Testis (tissue), 3 donors: Measurements from ENCODE around the gene NPAS3. TPM values are rescaled to one million over a fixed set of nuclear protein-coding genes. Genes with fewer than 3 reads are reported as not detected.

Source experiments
- DNase-seq: peaks from one replicate; pipeline ENCODE4 v3.0.0-alpha.2; 2019
- H3K27ac ChIP-seq, 2 donors: fragments of 200-600 bp; sonication (generic); one replicate each; pipeline ENCODE4 v1.5.1; 2019
- H3K27me3 ChIP-seq: fragments of 200-600 bp; sonication (generic); one replicate; pipeline ENCODE4 v1.5.1; 2019
- H3K36me3 ChIP-seq: fragments of 200-600 bp; sonication (generic); one replicate; pipeline ENCODE4 v1.5.1; 2017; ENCODE audit warnings: low read depth; ENCODE audit errors: missing control alignments
- H3K4me1 ChIP-seq: fragments of 200-600 bp; sonication (generic); one replicate; pipeline ENCODE4 v1.5.1; 2019
- H3K4me3 ChIP-seq, 2 donors: fragments of 200-600 bp; sonication (generic); one replicate each; pipeline ENCODE4 v1.5.1; 2017 to 2019
- H3K9me3 ChIP-seq: fragments of 200-600 bp; sonication (generic); one replicate; pipeline ENCODE4 v1.5.1; 2017
- POLR2A ChIP-seq: fragments of 450-650 bp; IDR thresholded peaks from one replicate; pipeline ENCODE4 v1.6.1; 2017; ENCODE audit warnings: antibody characterized with exemption, mild to moderate bottlenecking, moderate library complexity
- WGBS, 2 donors: methylation state at CpG; one replicate each; pipeline ENCODE4 v1.1.5; 2018; 5-methylcytosine and 5-hydroxymethylcytosine counted together
- intact Hi-C: fragments of 100-400 bp; cut with DNase I; formaldehyde crosslinking; loops from one replicate; pipeline ENCODE4 v1.15.1; 2023; ENCODE audit warnings: low total_unique reads
- polyA plus RNA-seq: library from polyadenylated mRNA; stranded (reverse); fragments of 350-450 nt; fragmentation: Illumina TruSeq; extraction: RNeasy Lipid Tissue Mini Kit (QIAGEN cat#74804); gene quantifications from one replicate; pipeline ENCODE4 v1.2.3, GENCODE V29; 2014; ENCODE audit warnings: low read depth, low replicate concordance; ENCODE audit not compliant: insufficient read depth
- total RNA-seq, 2 donors: library from RNA; depleted of rRNA; stranded (reverse); fragments of >200 nt; gene quantifications; one replicate each; pipeline ENCODE4 v1.2.3, GENCODE V29; 2016
- TF ChIP-seq, protein P1 (sequence below), 3 experiments: fragments of 450-650 bp in 2 of 3; fragments of 200-600 bp in 1 of 3; sonication (generic) in 1 of 3; IDR thresholded peaks; one replicate each; pipeline ENCODE4 v1.5.1; 2016 to 2019; ENCODE audit warnings: antibody characterized with exemption in 3 of 3, mild to moderate bottlenecking in 2 of 3, moderate library complexity in 1 of 3

The NPAS3 gene
- total and polyA plus RNA-seq, 3 donors from 2014 or later: 1.1 to 3.7 (median 1.8) TPM

DNA sequence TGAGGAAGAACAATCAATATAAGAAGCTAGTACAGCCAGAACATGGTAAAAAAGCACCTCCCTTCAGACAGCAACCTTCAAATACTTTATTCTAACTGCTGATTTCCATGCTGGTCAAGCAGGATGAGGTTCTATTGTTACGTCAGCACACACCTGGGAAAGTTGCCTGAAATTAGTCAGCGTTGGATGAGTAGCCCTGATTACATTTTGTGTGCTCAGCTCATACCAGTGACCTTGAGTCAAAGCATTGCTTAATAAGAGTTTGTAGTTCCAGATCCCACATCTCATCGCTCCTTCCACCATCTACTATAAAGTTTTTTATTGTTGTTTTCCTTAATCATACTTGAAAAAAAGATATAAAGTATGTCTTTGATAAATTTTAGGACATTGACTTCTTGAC lies 650.7 kb downstream of the NPAS3 start:
- H3K36me3 ChIP-seq: no peaks in the 10 kb centered on the region
- no peak overlapping the region for H3K4me3 ChIP-seq
- intact Hi-C loops: no loop called here
- H3K9me3 ChIP-seq: no peaks in the 10 kb centered on the region
- no peak for DNase-seq
- WGBS, 2 donors: 43 to 48% methylated on average over 3 of the region's 3 CpGs
- no peaks in the 10 kb centered on the region for H3K27me3 ChIP-seq
- TF ChIP-seq POLR2A: no peak
- TF ChIP-seq, protein P1, sequence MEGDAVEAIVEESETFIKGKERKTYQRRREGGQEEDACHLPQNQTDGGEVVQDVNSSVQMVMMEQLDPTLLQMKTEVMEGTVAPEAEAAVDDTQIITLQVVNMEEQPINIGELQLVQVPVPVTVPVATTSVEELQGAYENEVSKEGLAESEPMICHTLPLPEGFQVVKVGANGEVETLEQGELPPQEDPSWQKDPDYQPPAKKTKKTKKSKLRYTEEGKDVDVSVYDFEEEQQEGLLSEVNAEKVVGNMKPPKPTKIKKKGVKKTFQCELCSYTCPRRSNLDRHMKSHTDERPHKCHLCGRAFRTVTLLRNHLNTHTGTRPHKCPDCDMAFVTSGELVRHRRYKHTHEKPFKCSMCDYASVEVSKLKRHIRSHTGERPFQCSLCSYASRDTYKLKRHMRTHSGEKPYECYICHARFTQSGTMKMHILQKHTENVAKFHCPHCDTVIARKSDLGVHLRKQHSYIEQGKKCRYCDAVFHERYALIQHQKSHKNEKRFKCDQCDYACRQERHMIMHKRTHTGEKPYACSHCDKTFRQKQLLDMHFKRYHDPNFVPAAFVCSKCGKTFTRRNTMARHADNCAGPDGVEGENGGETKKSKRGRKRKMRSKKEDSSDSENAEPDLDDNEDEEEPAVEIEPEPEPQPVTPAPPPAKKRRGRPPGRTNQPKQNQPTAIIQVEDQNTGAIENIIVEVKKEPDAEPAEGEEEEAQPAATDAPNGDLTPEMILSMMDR (IDR thresholded peaks at IDR 0.05): no peak
- no peaks in the 10 kb centered on the region for H3K4me1 ChIP-seq
- no peak overlapping the region for H3K27ac ChIP-seq

DNA sequence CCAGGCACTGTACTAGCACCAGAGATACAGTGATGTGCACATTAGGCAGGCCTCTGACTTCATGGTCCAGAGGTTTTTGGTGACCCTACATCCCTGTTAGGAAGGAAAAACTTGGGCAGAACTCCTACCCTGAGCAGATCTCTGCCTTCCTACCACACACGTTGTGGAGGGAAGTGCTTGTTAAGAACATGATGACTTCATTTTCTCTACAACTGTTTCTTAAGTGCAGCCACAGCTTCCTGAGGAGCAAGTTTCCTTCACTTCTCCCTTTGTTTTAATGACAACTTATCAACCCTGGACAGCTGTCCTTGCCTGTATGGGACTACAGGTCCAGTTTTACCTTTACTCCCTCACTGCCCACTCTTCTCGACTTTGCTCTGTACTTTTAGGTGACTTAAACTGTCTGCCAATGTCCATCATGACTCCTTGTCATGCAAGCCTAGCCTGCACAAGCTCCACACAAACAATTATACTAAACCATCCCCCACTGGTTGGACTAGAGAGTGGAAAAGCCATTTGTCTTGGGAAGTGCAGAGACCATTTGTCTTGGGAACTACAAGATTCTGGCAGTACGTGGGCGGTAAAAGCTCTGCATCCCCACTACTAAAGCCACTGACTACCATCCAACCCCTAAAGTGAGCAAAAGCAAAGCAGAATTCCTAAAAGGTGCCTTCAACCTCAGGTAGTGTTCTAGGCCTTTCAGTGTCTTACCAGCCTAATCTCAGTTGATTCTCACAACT lies 652.4 kb downstream of the NPAS3 start:
- no peak for TF ChIP-seq POLR2A
- TF ChIP-seq, protein P1 (IDR thresholded peaks at IDR 0.05): no peak
- no peak for DNase-seq

DNA sequence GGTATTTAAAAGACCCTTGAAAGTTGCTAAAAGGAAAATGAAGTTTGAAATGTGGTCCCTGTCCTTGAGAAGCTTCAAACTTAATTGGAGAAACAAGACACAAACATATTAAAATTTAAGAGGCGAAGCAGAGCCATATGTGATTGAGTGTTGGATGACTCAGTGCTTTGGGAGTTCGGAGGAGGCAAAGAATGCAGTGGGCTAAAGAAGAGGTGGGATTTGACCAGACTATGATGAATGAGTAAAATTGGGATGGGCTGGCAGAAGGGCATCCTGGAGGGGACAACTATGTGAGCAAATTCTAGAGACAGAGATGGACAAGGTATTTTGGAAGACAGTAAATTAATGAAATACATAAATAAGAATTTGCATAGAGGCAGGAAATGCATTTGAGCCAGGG lies 653.6 kb downstream of the NPAS3 start:
- TF ChIP-seq, protein P1 (IDR thresholded peaks at IDR 0.05): no peak
- no peak for TF ChIP-seq POLR2A
- intact Hi-C loops: no loop called here
- WGBS, 2 donors: 82 to 87% methylated on average over 2 of the region's 2 CpGs

More for the DNA sequence above, 652.4 kb downstream of the NPAS3 start:
- Histone ChIP-seq H3K27me3 (no peaks in the 10 kb centered on the region), H3K36me3 (no peaks in the 10 kb centered on the region), H3K4me3 (no peak overlapping the region), H3K27ac (no peak overlapping the region), H3K9me3 (no peaks in the 10 kb centered on the region), H3K4me1 (no peaks in the 10 kb centered on the region)
- 85 to 91% methylated on average over 4 of the region's 4 CpGs for WGBS, 2 donors
- intact Hi-C loops: no loop called here

DNA sequence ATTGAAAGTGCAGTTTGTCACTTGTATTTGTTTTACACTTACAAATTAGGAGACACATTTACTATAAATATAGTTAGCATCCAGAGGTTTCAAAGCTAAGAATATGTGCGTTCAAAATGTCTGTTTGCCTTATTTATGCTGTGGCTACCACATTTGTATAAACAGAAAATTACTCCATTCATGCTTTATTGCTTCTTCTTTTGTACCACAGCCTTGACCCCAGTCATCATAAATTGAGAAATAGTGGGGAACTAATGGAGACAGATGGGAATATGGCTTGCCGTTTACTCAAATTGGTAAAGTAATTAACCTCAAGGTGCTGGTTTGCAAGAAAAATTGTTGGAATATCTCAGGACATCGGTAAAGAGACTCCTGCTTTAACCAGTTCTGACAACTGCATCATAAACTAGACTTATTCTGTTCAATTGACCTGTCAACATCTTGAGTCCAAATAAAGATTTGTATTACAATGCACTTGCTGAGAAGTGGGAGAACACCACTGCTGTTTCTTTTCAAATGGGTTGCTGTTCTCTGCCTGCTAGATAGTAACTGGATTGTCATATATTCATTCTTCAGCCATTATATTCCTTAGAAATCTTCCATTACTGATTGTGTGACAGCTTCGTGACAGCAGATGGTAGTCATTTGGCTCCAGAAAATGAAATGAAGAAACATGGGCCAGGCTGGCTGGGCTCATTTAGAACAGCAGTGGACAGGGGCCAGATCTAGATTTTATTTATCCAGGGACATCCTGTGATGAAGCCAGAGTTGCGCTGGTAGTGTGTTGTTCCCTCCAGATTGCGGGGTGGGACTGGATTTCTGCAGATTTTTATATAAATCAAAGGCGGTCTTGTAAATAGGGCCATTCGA lies 657.8 kb downstream of the NPAS3 start:
- H3K27ac ChIP-seq: no peak overlapping the region
- H3K27me3 ChIP-seq: no peaks in the 10 kb centered on the region
- H3K36me3 ChIP-seq: no peaks in the 10 kb centered on the region
- H3K4me1 ChIP-seq: no peaks in the 10 kb centered on the region
- 76 to 78% methylated on average over 8 of the region's 8 CpGs for WGBS, 2 donors
- no peaks in the 10 kb centered on the region for H3K9me3 ChIP-seq
- intact Hi-C loops: no loop called here
- H3K4me3 ChIP-seq: no peak overlapping the region
- no peak for TF ChIP-seq POLR2A
- no peak for DNase-seq

More for the DNA sequence above, 653.6 kb downstream of the NPAS3 start:
- H3K9me3 ChIP-seq: no peaks in the 10 kb centered on the region
- H3K4me1 ChIP-seq: no peaks in the 10 kb centered on the region
- no peaks in the 10 kb centered on the region for H3K27me3 ChIP-seq
- no peaks in the 10 kb centered on the region for H3K36me3 ChIP-seq
- H3K4me3 ChIP-seq: no peak overlapping the region
- no peak for DNase-seq
- no peak overlapping the region for H3K27ac ChIP-seq

DNA sequence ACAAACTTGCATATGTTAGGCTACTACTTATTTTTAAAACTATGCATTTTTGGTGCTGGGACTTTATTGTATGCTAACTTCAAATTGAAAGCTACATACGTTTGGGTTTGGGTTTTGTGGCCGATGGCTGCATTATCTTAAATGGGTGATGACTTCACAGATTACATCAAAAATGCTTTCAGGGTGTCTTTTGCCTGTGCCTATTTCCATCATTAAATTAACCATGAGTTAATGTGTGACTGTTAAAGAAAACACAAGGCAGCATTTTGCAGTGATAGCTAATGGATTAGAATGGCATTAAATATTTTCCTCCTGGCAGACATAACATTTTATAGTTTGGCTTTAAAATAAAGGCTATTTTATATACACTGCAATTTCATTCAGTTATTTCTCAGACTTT lies 659.9 kb downstream of the NPAS3 start:
- no peak for TF ChIP-seq POLR2A
- TF ChIP-seq, protein P1 (IDR thresholded peaks at IDR 0.05): no peak
- Histone ChIP-seq H3K9me3 (no peaks in the 10 kb centered on the region), H3K4me3 (no peak overlapping the region), H3K27me3 (no peaks in the 10 kb centered on the region), H3K36me3 (no peaks in the 10 kb centered on the region), H3K4me1 (no peaks in the 10 kb centered on the region), H3K27ac (no peak overlapping the region)
- DNase-seq: no peak
- intact Hi-C loops: no loop called here
- 92 to 94% methylated on average over 2 of the region's 2 CpGs for WGBS, 2 donors
